Left kidney (tissue), 2 donors: ENCODE data around the gene CCDC83. TPM values are rescaled to one million over a fixed set of nuclear protein-coding genes. Genes with fewer than 3 reads are reported as not detected.
A peak's percentile ranks its signal among the peaks of the same experiment; 100 is the strongest.
"Not testable (repeated sequence)": the region's sequence is repeated elsewhere in the genome, so short reads cannot be mapped to it uniquely, and the experiment has no call there.

Source experiments
- DNase-seq: peaks from one replicate; pipeline ENCODE4 v3.0.0-alpha.2; 2013
- polyA plus RNA-seq: library from polyadenylated mRNA; unstranded; fragments of 120-200 nt; gene quantifications from one replicate; pipeline ENCODE4 v1.2.1, GENCODE V29; 2013; ENCODE audit not compliant: insufficient read length

The CCDC83 gene
- polyA plus RNA-seq, 1 donor: 0.12 TPM

- no peak for DNase-seq
These were observed 19.5 kb upstream of the CCDC83 start for GRCh38 chr11:85835729-85836128.

GRCh38 chr11:85840932-85841331, 14.3 kb upstream of the CCDC83 start:
- DNase-seq: not testable (repeated sequence)

GRCh38 chr11:85843929-85844328, 11.3 kb upstream of the CCDC83 start:
- no peak for DNase-seq

- no peak for DNase-seq
These were observed 10.6 kb upstream of the CCDC83 start for GRCh38 chr11:85844439-85845123.

GRCh38 chr11:85845124-85845631, 10.0 kb upstream of the CCDC83 start:
- DNase-seq: no peak

- no peak for DNase-seq
These were observed 7.7 kb upstream of the CCDC83 start for GRCh38 chr11:85847436-85847835.

- no peak for DNase-seq
These were observed 7.2 kb upstream of the CCDC83 start for GRCh38 chr11:85848006-85848405.

GRCh38 chr11:85848556-85848955, 6.6 kb upstream of the CCDC83 start:
- DNase-seq: no peak

- DNase-seq: not testable (repeated sequence)
These were observed 2.4 kb upstream of the CCDC83 start for GRCh38 chr11:85852754-85853153.

GRCh38 chr11:85853541-85853940, 1.6 kb upstream of the CCDC83 start:
- not testable (repeated sequence) for DNase-seq

- no peak for DNase-seq
These were observed 999 bp upstream of the CCDC83 start for GRCh38 chr11:85854212-85854556.

GRCh38 chr11:85854557-85855340, 434 bp upstream of the CCDC83 start:
- peak; percentile 92 for DNase-seq

- DNase-seq: no peak
These were observed 1.9 kb downstream of the CCDC83 start for GRCh38 chr11:85857098-85857497.

- DNase-seq: not testable (repeated sequence)
These were observed 4.4 kb downstream of the CCDC83 start for GRCh38 chr11:85859541-85859940.

- no peak for DNase-seq
These were observed 8.7 kb downstream of the CCDC83 start for GRCh38 chr11:85863855-85864254.

- DNase-seq: no peak
These were observed 11.1 kb downstream of the CCDC83 start for GRCh38 chr11:85866137-85866827.

GRCh38 chr11:85867751-85868150, 12.6 kb downstream of the CCDC83 start:
- DNase-seq: no peak

- no peak for DNase-seq
These were observed 14.6 kb downstream of the CCDC83 start for GRCh38 chr11:85869781-85870180.

GRCh38 chr11:85874265-85874664, 19.1 kb downstream of the CCDC83 start:
- DNase-seq: no peak

- no peak for DNase-seq
These were observed 20.3 kb downstream of the CCDC83 start for GRCh38 chr11:85875505-85875904.

- peak; percentile 71 for DNase-seq
These were observed 29.4 kb downstream of the CCDC83 start for GRCh38 chr11:85884581-85885021.
